HTR-8/SVneo (cell line): ENCODE data around the gene BICC1.
"Not testable (repeated sequence)": the region's sequence is repeated elsewhere in the genome, so short reads cannot be mapped to it uniquely, and the experiment has no call there.

ENCODE experiments used
- DNase-seq: peaks from one replicate; pipeline ENCODE4 v3.0.0; 2011; ENCODE audit warnings: low spot score, mixed read lengths; ENCODE audit not compliant: insufficient read length
- FAIRE-seq: peaks from 2 replicates; lab custom pipeline; 2011; peaks lifted over from hg19 to GRCh38; lab: Jason Lieb, UNC

The BICC1 gene

GRCh38 chr10:58586282-58587245, 73.9 kb downstream of the BICC1 start:
- FAIRE-seq: no peak
- DNase-seq: no peak

GRCh38 chr10:58587676-58588075, 75.0 kb downstream of the BICC1 start:
- no peak for FAIRE-seq

GRCh38 chr10:58588673-58589265, 76.1 kb downstream of the BICC1 start:
- DNase-seq (no peak), FAIRE-seq (no peak)

More at GRCh38 chr10:58587676-58588075, 75.0 kb downstream of the BICC1 start:
- DNase-seq: no peak

GRCh38 chr10:58590152-58590840, 77.6 kb downstream of the BICC1 start:
- peak; percentile 41 for DNase-seq

GRCh38 chr10:58590924-58591323, 78.3 kb downstream of the BICC1 start:
- no peak for FAIRE-seq
- DNase-seq: no peak

More at GRCh38 chr10:58590152-58590840, 77.6 kb downstream of the BICC1 start:
- no peak for FAIRE-seq

GRCh38 chr10:58593008-58593407, 80.3 kb downstream of the BICC1 start:
- FAIRE-seq (no peak), DNase-seq (no peak)

GRCh38 chr10:58597211-58597610, 84.5 kb downstream of the BICC1 start:
- not testable (repeated sequence) for FAIRE-seq, DNase-seq

GRCh38 chr10:58599927-58600553, 87.4 kb downstream of the BICC1 start:
- no peak for FAIRE-seq
- DNase-seq: no peak

GRCh38 chr10:58608351-58608750, 95.7 kb downstream of the BICC1 start:
- FAIRE-seq (no peak), DNase-seq (no peak)

- FAIRE-seq (no peak), DNase-seq (no peak)
Measured at GRCh38 chr10:58608826-58609531, 96.3 kb downstream of the BICC1 start.

GRCh38 chr10:58609532-58610150, 97.0 kb downstream of the BICC1 start:
- FAIRE-seq: no peak
- no peak for DNase-seq

GRCh38 chr10:58615237-58615935, 102.7 kb downstream of the BICC1 start:
- FAIRE-seq (no peak), DNase-seq (no peak)

GRCh38 chr10:58618158-58618676, 105.5 kb downstream of the BICC1 start:
- no peak for DNase-seq
- FAIRE-seq: no peak

GRCh38 chr10:58621379-58622077, 108.9 kb downstream of the BICC1 start:
- DNase-seq (no peak), FAIRE-seq (no peak)

GRCh38 chr10:58622246-58622645, 109.6 kb downstream of the BICC1 start:
- FAIRE-seq: no peak
- DNase-seq: no peak

GRCh38 chr10:58625070-58625469, 112.4 kb downstream of the BICC1 start:
- FAIRE-seq (no peak), DNase-seq (no peak)

- DNase-seq: no peak
- FAIRE-seq: no peak
Measured at GRCh38 chr10:58627392-58627791, 114.7 kb downstream of the BICC1 start.

GRCh38 chr10:58631715-58632114, 119.0 kb downstream of the BICC1 start:
- DNase-seq (no peak), FAIRE-seq (no peak)
